Measurements from ENCODE around the gene DAPK3.

Gene DAPK3

GRCh38 chr19:3910105-3910504, 60.8 kb downstream of the DAPK3 start:
- DNase-seq (ENCODE audit: low read depth), result no peak
